OCI-LY3 (cell line): ENCODE data around the gene TRIM8.
"Not testable (repeated sequence)": the region's sequence is repeated elsewhere in the genome, so short reads cannot be mapped to it uniquely, and the experiment has no call there.

Experiments used
- H2AFZ ChIP-seq: fragments of 200-600, 300-600 bp; shearing (Covaris generic); 2 replicates; pipeline ENCODE4 v1.6.0; 2014; ENCODE audit warnings: antibody characterized with exemption, low read depth, low read length
- H3K27ac ChIP-seq: fragments of 200-600, 300-600 bp; sonication (generic); 2 replicates; pipeline ENCODE4 v1.5.1; 2014; ENCODE audit warnings: mild to moderate bottlenecking, low read length, moderate library complexity, mixed read lengths
- H3K27me3 ChIP-seq: fragments of 200-600, 300-600 bp; sonication (generic); 2 replicates; pipeline ENCODE4 v1.6.1; 2014; ENCODE audit warnings: low read depth, low read length, mixed read lengths
- H3K36me3 ChIP-seq: fragments of 200-600, 300-600 bp; sonication (generic); replicated peaks from 2 replicates; pipeline ENCODE3; 2014; ENCODE audit warnings: low read depth, low read length, mixed read lengths
- H3K4me1 ChIP-seq: fragments of 300-600, 200-600 bp; sonication (generic); 2 replicates; pipeline ENCODE4 v1.6.1; 2014; ENCODE audit warnings: low read length, mixed read lengths
- H3K4me2 ChIP-seq: fragments of 200-600, 300-600 bp; sonication (generic); 2 replicates; pipeline ENCODE4 v1.6.1; 2014; ENCODE audit warnings: low read length, mixed read lengths
- H3K4me3 ChIP-seq: fragments of 300-600, 200-600 bp; sonication (generic); 2 replicates; pipeline ENCODE4 v1.5.1; 2014; ENCODE audit warnings: antibody characterized with exemption, mild to moderate bottlenecking, low read length, moderate library complexity
- H3K79me2 ChIP-seq: fragments of 300-600, 200-600 bp; shearing (Covaris generic); 2 replicates; pipeline ENCODE4 v1.6.1; 2014; ENCODE audit warnings: mild to moderate bottlenecking, low read length, mixed read lengths
- H3K9ac ChIP-seq: fragments of 300-600, 200-600 bp; shearing (Covaris generic); 2 replicates; pipeline ENCODE4 v1.6.0; 2014; ENCODE audit warnings: mild to moderate bottlenecking, low read length, moderate library complexity
- H3K9me3 ChIP-seq: fragments of 200-600, 300-600 bp; shearing (Covaris generic); 2 replicates; pipeline ENCODE4 v1.6.1; 2014; ENCODE audit warnings: low read length, mixed read lengths; ENCODE audit not compliant: insufficient read depth
- H4K20me1 ChIP-seq: fragments of 200-600, 300-600 bp; sonication (generic); 2 replicates; pipeline ENCODE4 v1.6.1; 2016; ENCODE audit warnings: low read length, mixed read lengths; ENCODE audit not compliant: insufficient read depth
- EZH2phosphoT487 ChIP-seq: fragments of 200-600 bp; shearing (Covaris generic); IDR thresholded peaks from 2 replicates; pipeline ENCODE4 v1.6.1; 2018; ENCODE audit warnings: antibody characterized with exemption, mixed run types, low read depth
- TF ChIP-seq, protein P1 (sequence below): fragments of 200-600, 300-600 bp; sonication (generic); IDR thresholded peaks from 2 replicates; pipeline ENCODE4 v1.5.1; 2014; ENCODE audit warnings: antibody characterized with exemption, low read length, low read depth

TRIM8 gene

DNA sequence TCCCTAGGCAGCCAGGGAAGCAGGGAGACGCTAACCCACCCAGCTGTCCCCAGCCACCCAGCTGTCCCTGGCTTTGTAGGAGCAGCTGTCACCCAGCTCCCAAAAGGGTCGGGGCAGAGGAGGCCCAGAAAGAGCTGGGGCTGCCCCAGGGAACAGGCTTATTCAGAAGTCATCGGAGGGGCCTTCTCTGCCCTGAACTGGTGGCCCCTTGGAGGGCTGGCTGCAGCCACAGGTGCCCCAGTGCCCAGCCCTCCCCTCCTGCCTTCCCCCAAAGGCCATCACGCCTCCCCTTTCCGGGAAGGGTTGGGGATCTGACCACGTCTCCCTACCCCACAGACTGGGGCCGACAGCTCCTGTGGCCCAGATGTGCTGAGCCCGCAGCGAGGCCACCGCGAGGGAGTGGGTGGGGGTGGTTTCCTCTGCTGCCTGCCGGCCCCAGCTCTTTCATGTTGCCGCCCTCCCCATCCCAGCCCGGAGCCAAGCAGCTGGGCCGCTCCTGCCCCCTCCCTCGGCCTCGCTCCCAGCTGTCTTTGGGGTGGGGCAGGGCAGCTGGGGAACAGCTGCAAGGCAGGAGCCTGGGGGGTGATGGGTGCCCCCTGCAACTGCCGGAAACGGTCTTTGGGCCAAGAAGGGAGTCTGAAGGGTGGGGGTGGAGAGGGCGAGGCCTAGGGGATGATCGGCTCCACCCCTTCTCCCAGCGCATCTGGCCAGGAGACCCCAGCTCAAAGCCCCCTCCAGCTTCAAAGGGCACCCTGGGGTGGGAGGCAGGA, 16.8 kb downstream of the TRIM8 start:
- H3K9ac ChIP-seq: peak overlapping the region; percentile 12; the same call in 1 of the 2 replicates
- TF ChIP-seq, protein P1, sequence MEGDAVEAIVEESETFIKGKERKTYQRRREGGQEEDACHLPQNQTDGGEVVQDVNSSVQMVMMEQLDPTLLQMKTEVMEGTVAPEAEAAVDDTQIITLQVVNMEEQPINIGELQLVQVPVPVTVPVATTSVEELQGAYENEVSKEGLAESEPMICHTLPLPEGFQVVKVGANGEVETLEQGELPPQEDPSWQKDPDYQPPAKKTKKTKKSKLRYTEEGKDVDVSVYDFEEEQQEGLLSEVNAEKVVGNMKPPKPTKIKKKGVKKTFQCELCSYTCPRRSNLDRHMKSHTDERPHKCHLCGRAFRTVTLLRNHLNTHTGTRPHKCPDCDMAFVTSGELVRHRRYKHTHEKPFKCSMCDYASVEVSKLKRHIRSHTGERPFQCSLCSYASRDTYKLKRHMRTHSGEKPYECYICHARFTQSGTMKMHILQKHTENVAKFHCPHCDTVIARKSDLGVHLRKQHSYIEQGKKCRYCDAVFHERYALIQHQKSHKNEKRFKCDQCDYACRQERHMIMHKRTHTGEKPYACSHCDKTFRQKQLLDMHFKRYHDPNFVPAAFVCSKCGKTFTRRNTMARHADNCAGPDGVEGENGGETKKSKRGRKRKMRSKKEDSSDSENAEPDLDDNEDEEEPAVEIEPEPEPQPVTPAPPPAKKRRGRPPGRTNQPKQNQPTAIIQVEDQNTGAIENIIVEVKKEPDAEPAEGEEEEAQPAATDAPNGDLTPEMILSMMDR: no peak
- TF ChIP-seq EZH2phosphoT487: no peak
- peaks cover 16% of the 10 kb centered on the region for H3K4me1 ChIP-seq
- H3K27ac ChIP-seq: no peak overlapping the region
- no peak overlapping the region for H2AFZ ChIP-seq
- no peaks in the 10 kb centered on the region for H3K36me3 ChIP-seq
- no peaks in the 10 kb centered on the region for H3K79me2 ChIP-seq
- peak overlapping the region; percentile 20 for H3K4me3 ChIP-seq
- no peaks in the 10 kb centered on the region for H3K27me3 ChIP-seq
- peak overlapping the region; percentile 68 for H3K4me2 ChIP-seq
- no peaks in the 10 kb centered on the region for H4K20me1 ChIP-seq
- H3K9me3 ChIP-seq: no peaks in the 10 kb centered on the region

DNA sequence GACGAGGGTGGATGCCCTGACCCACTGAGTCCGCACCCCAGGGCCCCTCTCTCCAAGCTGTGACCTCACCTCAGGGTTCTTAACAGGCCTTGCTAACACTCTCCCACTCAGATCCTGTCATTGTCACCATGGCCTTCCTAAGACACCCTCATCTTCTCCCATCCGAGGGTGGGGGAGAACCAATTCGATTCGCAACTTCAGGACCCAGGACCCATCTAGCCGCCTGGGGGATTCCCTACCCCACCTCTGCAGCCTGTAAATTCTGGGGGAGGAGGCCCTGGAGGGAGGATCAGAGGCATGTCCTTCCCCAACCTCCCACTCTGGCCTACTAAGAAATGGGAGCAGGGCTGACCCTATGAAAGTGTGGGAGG, 17.4 kb downstream of the TRIM8 start:
- Histone ChIP-seq H3K4me3 (no peak overlapping the region), H3K4me1 (peaks cover 16% of the 10 kb centered on the region), H3K36me3 (no peaks in the 10 kb centered on the region), H3K9me3 (no peaks in the 10 kb centered on the region), H4K20me1 (no peaks in the 10 kb centered on the region), H3K27me3 (no peaks in the 10 kb centered on the region), H3K9ac (no peak overlapping the region), H2AFZ (no peak overlapping the region), H3K4me2 (peak overlapping the region; percentile 68; the same call in 1 of the 2 replicates), H3K27ac (no peak overlapping the region), H3K79me2 (no peaks in the 10 kb centered on the region)
- TF ChIP-seq, protein P1: no peak
- no peak for TF ChIP-seq EZH2phosphoT487

- Histone ChIP-seq H3K4me3 (no peak overlapping the region), H3K27me3 (no peaks in the 10 kb centered on the region), H3K9ac (no peak overlapping the region), H2AFZ (no peak overlapping the region), H3K36me3 (no peaks in the 10 kb centered on the region), H3K4me2 (no peak overlapping the region), H3K79me2 (no peaks in the 10 kb centered on the region), H3K4me1 (peaks cover 7% of the 10 kb centered on the region), H4K20me1 (no peaks in the 10 kb centered on the region), H3K9me3 (no peaks in the 10 kb centered on the region), H3K27ac (no peak overlapping the region)
- TF ChIP-seq, protein P1: no peak
- no peak for TF ChIP-seq EZH2phosphoT487
Measured at GRCh38 chr10:102665904-102666509, 21.7 kb downstream of the TRIM8 start.

DNA sequence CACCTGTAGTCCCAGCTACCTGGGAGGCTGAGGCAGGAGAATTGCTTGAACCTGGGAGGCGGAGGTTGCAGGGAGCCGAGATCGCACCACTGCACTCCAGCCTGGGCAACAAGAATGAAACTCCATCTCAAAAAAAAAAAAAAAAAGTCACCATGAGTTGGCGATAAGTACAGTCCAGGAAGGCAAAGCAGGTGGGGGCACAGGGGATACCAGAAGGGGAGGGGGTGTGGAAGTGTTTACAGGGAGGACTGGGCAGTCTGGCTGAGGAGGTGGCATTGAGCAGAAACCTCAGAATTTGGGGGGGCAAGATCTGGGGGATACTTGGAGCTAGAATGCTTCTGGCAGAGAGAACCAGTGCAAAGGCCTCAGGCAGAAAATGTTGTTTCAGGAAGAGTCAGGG, 23.1 kb downstream of the TRIM8 start:
- H3K4me1 ChIP-seq, H3K27me3 ChIP-seq, H3K27ac ChIP-seq, H3K36me3 ChIP-seq, H3K79me2 ChIP-seq, H2AFZ ChIP-seq, H3K4me3 ChIP-seq, H3K9ac ChIP-seq, H4K20me1 ChIP-seq, H3K9me3 ChIP-seq, H3K4me2 ChIP-seq: not testable (repeated sequence)
